ENCODE measurements around the gene MAP4K3. TPM values are rescaled to one million over a fixed set of nuclear protein-coding genes. Genes with fewer than 3 reads are reported as not detected.

MAP4K3 gene
- total and polyA plus RNA-seq, 12 donors = 8.1 to 49.0 (median 40.2) TPM

DNA sequence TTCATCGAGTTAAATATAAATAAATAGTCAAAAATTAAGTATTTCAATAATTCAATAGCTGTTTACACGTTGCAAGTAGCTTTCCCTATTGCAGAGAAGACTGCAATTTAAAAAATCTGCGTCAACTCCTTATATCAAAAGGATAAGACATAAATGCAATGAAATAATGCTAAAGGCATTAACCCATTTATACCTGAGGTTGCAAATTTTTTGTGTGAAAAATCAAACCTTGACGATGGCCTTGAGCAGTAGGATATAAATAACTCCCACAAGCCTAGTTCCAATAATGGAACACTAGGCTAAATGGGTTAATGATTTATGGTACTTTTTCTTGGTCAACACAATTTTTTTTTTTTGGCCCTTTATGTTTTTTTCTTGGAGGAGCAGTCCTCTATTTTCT, 116.9 kb downstream of the MAP4K3 start:
- H3K36me3 ChIP-seq = peaks cover 0 to 58% (median 4%) of the 10 kb centered on the region in 9 donors
- H3K4me1 ChIP-seq = no peaks in the 10 kb centered on the region
- no peaks in the 10 kb centered on the region for H3K27me3 ChIP-seq
- no peak overlapping the region for H3K27ac ChIP-seq
- no peak overlapping the region for H3K4me3 ChIP-seq
- DNase-seq (no peak), ATAC-seq (no peak)
- whole genome bisulfite sequencing, 2 donors = 85 to 89% methylated on average over 4 of the region's 4 CpGs
- H3K9me3 ChIP-seq = no peaks in the 10 kb centered on the region
- TF ChIP-seq CTCF (IDR thresholded peaks at IDR 0.05) = no peak
- intact Hi-C loops (cut with DNase I) = no loop called here

- H3K27ac ChIP-seq = no peak overlapping the region
Observed at GRCh38 chr2:39313575-39313974, 123.5 kb downstream of the MAP4K3 start.

GRCh38 chr2:39311469-39311868, 125.6 kb downstream of the MAP4K3 start:
- DNase-seq (peak in 1 of 2 donors; percentile 8), ATAC-seq (peak in 6 of 8 donors; percentile 12 to 80 (median 62))
- intact Hi-C loops (cut with DNase I) = no loop called here
- Histone ChIP-seq H3K27ac (peak overlapping the region in 1 of 10 donors; percentile 25), H3K27me3 (no peaks in the 10 kb centered on the region), H3K4me3 (no peak overlapping the region), H3K4me1 (peaks cover 0 to 11% (median 0%) of the 10 kb centered on the region in 9 donors), H3K9me3 (no peaks in the 10 kb centered on the region), H3K36me3 (peaks cover 0 to 91% (median 17%) of the 10 kb centered on the region in 9 donors)
- TF ChIP-seq CTCF (IDR thresholded peaks at IDR 0.05) = no peak
- 67 to 73% methylated on average over 2 of the region's 2 CpGs for WGBS, 2 donors

More at GRCh38 chr2:39313575-39313974, 123.5 kb downstream of the MAP4K3 start:
- intact Hi-C loops (cut with DNase I) = no loop called here
- Histone ChIP-seq H3K4me3 (no peak overlapping the region), H3K36me3 (peaks cover 0 to 70% (median 17%) of the 10 kb centered on the region in 9 donors), H3K9me3 (no peaks in the 10 kb centered on the region), H3K27me3 (no peaks in the 10 kb centered on the region), H3K4me1 (peaks cover 0 to 11% (median 0%) of the 10 kb centered on the region in 9 donors)
- ATAC-seq (no peak), DNase-seq (no peak)
- 95 to 96% methylated on average over 4 of the region's 4 CpGs for WGBS, 2 donors
- no peak for TF ChIP-seq CTCF (IDR thresholded peaks at IDR 0.05)

- no peak for DNase-seq
- H3K36me3 ChIP-seq = peaks cover 0 to 95% (median 10%) of the 10 kb centered on the region in 9 donors
Observed at GRCh38 chr2:39308778-39309177, 128.3 kb downstream of the MAP4K3 start.

More at GRCh38 chr2:39308778-39309177, 128.3 kb downstream of the MAP4K3 start:
- H3K27ac ChIP-seq = no peak overlapping the region
- ATAC-seq = no peak
- no peaks in the 10 kb centered on the region for H3K27me3 ChIP-seq
- WGBS, 2 donors = 91 to 95% methylated on average over 1 of the region's 1 CpG
- H3K4me3 ChIP-seq = no peak overlapping the region
- intact Hi-C loops (cut with DNase I) = no loop called here
- TF ChIP-seq CTCF (IDR thresholded peaks at IDR 0.05) = no peak
- no peaks in the 10 kb centered on the region for H3K9me3 ChIP-seq
- H3K4me1 ChIP-seq = peaks cover 0 to 11% (median 0%) of the 10 kb centered on the region in 9 donors
